Renal cortex interstitium (tissue), 15 donors: ENCODE measurements around the gene SLC18A2. TPM values are rescaled to one million over a fixed set of nuclear protein-coding genes. Genes with fewer than 3 reads are reported as not detected.

ENCODE experiments used
- DNase-seq, 11 donors: peaks; one replicate each; pipeline ENCODE4 v3.0.0-alpha.2; 2013; ENCODE audit warnings: low read depth in 9 of 11, low spot score in 4 of 11; ENCODE audit errors: extremely low read depth in 1 of 11
- long read RNA-seq, 16 experiments: transcript quantifications; one replicate each; lab custom pipeline, GENCODE V29; 2026
- polyA plus RNA-seq, 3 donors: library from polyadenylated mRNA; unstranded; fragments of 120-200 nt; gene quantifications; one replicate each; pipeline ENCODE4 v1.2.1, GENCODE V29; 2013; ENCODE audit not compliant: insufficient read length in 3 of 3

Gene SLC18A2
- polyA plus RNA-seq: 1 to 10 TPM in 2 of 3 donors, under 1 TPM in 1; 0.62 to 1.1 (median 1.1) TPM
- long read RNA-seq, donor 1, partial matches to known transcripts: 10 of 21 reads
- long read RNA-seq, donor 1, other reads (novel, unspliced or antisense): 11 of 21 reads
- long read RNA-seq, donor 2, partial matches to known transcripts: 9 of 21 reads
- long read RNA-seq, donor 2, other reads (novel, unspliced or antisense): 12 of 21 reads
- long read RNA-seq, donor 3: 0 reads
- long read RNA-seq, donor 4: 0 reads
- long read RNA-seq, donor 5: 0 reads
- long read RNA-seq, donor 6: 0 reads
- long read RNA-seq, donor 7: 0 reads
- long read RNA-seq, donor 8: 0 reads
- long read RNA-seq, donor 9, partial matches to known transcripts: 15 of 23 reads
- long read RNA-seq, donor 9, other reads (novel, unspliced or antisense): 7 of 23 reads
- long read RNA-seq, donor 10, partial matches to known transcripts: 16 of 23 reads
- long read RNA-seq, donor 10, other reads (novel, unspliced or antisense): 7 of 23 reads
- long read RNA-seq, donor 11, partial matches to known transcripts: 14 of 24 reads
- long read RNA-seq, donor 11, other reads (novel, unspliced or antisense): 9 of 24 reads
- long read RNA-seq, donor 12, partial matches to known transcripts: 0 of 2 reads
- long read RNA-seq, donor 12, other reads (novel, unspliced or antisense): 0 of 2 reads
- long read RNA-seq, donor 13: 0 reads
- long read RNA-seq, donor 14: 0 reads
- long read RNA-seq, donor 15: 0 reads
- long read RNA-seq, donor 16, partial matches to known transcripts: 53 of 81 reads
- long read RNA-seq, donor 16, other reads (novel, unspliced or antisense): 28 of 81 reads

DNA sequence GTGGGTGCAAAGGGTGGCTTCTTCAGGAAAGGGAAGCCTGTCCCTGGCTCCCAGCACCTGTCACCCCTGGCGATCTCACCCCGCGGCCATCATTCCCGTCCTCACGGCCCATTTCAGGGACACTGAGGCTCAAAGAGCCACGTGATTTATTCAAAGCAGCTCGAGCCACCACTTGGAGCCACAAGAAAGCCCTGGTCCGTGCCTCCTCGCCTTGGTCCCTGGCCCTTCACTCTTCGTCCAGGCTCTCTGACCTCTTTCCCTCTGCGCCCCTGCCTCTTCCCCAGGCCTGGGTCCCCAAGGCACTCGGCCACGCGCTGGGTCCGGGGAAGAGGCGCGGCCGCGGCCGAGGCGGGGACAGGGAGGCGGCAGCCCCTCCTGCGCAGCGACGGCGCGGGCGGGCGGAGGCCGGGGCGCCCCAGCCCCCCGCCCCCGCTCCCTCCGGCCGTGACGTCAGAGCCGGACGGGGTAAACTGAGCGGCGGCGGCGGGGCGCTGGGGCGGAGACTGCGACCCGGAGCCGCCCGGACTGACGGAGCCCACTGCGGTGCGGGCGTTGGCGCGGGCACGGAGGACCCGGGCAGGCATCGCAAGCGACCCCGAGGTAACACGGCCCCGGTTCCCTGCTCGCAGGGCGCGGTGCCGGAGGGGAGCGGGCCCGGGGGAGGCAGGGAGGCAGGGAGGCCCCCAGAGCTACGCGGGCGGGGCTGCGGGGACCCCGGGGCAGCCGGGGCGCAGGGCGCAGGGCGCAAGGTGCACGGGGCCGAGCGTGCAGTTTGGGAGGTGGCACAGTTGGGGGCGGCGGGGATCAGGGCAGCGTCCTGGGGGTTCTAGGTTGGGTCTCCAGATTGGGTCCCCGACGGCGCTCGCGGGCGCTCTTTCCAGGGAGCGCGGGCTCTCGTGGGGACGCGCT, at the start of gene SLC18A2:
Gene SLC18A2, plus strand, starts transcription at position 494 of the 909 bp plus-strand sequence. CDS start 580 bp downstream, outside the sequence.
- DNase-seq: no peak

DNA sequence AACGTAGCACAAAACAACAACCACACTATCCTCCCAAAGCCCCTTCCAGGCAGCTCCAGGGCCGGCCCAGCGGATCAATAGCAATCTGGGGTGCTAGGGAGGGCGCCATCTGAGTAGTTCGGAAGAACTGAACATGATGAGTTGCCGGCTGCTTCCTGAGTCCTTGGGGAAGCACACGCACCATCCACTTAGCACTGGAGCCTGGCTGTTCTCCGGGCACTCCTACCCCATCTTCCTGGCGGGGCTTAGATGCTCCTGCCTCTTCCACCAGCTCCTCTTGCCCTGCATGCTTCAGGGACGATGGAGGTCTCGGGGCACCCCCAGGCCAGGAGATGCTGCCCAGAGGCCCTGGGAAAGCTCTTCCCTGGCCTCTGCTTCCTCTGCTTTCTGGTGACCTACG, 43.7 kb upstream of the SLC18A2 start, which contains the start of gene KCNK18:
Gene KCNK18, plus strand, starts transcription at position 301 of the 400 bp plus-strand sequence. Its CDS starts 0 bp downstream, at position 301.
- DNase-seq: no peak

DNA sequence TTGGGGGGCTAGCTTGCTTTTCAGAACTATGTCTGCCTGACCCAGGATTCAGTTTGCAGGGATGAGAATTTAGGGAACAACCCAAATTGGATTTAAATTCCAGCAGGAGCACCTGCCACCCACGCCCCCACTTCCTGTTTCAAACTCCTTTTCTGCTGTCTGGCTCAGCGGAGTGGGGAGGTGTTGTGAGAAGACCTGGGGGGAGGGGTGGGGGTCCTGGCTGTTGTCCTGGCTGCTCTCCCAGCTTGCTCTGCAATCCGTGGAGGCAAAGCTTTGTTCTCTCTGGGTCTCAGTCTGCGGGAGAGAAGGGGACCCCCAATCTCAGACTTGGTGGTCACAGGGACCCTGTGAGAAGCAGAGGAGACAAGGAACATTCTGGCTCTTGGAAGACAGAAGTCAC, 42.8 kb upstream of the SLC18A2 start:
- no peak for DNase-seq

DNA sequence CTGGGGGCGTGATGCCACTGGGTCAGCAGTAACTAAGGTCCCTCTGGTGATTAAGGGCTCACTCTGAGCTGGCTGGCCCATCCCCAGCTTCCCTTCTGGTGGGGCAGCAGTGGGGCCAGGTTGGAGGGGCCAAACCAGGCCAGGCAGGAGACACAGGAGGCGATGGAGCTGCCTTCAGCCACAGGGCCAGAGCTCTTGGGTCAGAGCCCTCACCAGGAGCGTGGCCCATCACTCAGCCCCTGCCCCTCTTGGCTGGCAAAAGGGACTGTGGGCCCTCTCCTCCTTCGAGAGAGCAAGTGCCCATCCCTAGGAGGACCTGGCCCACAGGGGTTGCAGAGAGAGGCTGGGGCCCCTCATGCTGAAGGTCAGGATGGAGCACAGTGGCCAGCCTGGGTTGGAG, 39.1 kb upstream of the SLC18A2 start:
- no peak for DNase-seq

DNA sequence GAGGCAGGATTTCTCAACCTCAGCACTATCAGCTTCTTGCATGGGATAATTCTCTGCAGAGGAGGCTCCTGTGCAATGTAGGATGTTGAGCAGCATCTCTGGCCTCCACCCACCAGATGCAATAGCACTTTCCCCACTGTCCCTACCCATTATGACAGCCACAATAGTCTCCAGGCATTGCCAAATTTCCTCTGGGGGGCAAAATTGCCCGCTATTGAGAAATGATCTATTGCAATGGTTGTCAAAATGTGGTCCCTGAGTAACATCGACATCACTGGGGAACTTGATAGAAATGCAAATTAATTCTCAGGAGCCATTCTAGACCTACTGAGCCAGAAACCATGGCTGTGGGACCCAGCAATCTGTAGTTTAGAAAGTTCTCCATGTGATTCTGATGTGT, 36.6 kb upstream of the SLC18A2 start:
- DNase-seq: no peak

DNA sequence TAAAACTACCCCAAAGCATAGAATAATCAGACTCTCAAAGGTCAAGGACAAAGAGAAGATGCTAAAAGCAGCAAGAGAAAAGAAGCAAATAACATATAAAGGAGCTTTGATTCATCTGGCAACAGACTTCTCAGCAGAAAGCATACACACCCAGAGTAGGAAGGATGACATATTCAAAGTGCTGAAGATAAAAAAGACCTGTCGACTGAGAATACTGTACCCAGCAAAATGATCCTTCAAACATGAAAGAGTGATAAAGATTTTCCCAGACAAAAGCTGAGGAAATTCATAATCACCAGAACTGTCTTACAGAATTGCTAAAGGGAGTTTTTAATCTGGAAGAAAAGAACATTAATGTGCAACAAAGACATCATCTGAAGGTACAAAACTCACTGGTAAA, 28.7 kb upstream of the SLC18A2 start:
- no peak for DNase-seq

DNA sequence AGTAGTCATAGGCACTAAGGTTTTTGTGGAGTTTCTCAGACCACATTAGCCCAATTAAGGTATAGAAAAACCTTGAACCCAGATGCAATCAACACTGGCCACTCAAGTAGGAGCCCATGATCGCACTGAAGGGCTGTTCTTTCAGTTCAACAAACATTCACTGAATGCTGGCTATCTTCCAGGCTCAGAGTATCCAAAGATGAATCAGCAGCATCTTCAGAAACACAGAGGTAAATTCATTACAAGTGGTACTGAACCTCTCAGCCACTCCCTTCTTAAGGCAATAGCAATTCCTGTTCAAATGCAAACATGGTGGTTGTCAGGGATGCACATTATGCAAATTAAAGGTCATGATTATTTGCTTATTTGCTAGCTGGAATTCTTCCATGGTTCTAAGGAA, 26.5 kb upstream of the SLC18A2 start:
- no peak for DNase-seq

DNA sequence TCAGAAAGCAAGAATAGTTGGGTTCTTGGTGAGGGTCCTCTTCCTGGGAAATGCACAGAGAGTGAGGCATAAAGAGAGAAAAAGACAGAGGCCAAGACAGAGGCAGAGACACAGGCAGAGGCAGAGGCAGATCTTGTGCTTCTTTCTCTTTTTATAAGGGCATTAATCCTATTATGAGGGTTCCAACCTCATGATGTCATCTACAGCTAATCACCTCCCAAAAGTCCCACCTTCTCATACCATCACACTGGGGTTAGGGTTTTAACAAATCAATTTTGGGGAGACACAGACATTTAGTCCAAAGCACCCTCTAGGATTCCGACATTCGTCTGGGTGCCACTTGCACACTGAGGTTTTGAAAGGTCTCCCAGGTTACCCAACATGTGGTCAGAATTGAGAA, 25.8 kb upstream of the SLC18A2 start:
- no peak for DNase-seq

DNA sequence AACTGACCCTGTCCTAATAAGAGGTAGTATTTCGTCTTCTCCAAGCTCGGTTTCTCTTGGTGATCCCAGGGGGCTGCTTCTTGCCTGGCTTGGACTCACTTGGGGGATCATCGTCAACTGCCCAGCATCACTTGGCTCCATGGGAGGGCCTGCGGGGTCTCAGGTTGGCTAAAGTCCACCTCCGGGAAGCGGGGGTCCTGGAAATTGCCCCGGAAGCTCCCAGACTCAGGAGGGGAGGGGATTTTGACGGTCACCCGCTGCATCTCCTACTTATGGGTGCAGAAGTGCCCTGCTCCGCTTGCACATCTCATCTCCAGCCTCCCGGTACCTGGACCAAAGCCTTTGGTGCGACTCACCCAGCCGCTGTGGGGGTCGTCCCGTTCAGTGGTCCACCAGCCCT, 24.9 kb upstream of the SLC18A2 start:
- no peak for DNase-seq

DNA sequence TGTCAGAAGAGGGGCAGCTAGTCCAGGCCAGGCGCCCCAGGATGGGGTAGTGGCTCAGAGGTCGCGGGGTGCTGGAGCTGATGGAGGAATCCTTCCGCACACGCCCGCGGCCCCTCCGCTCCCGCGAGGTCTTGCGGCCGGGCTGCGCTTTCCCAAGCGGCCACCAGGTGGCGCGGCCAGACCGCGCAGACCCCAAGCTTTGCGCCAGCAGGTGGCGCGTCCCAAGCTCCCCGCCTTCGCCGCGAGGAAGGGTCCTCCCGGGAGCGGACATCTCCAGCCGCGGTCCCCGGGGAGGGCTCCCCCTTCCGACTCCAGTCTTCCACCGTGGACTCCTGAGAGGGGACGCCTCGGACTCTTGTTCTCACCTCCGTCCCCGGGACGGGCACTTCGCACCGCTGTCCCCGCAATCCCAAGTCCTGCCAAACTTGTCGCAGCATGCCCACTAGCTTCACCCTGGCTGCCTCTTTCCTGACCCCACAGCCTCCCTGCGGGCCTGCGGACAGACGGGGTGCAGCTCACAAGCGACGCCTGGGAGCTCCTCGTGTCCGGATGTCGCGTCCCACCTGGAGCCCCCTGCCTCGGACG, 24.2 kb upstream of the SLC18A2 start:
- DNase-seq: peak; percentile 52 to 78 (median 66)

DNA sequence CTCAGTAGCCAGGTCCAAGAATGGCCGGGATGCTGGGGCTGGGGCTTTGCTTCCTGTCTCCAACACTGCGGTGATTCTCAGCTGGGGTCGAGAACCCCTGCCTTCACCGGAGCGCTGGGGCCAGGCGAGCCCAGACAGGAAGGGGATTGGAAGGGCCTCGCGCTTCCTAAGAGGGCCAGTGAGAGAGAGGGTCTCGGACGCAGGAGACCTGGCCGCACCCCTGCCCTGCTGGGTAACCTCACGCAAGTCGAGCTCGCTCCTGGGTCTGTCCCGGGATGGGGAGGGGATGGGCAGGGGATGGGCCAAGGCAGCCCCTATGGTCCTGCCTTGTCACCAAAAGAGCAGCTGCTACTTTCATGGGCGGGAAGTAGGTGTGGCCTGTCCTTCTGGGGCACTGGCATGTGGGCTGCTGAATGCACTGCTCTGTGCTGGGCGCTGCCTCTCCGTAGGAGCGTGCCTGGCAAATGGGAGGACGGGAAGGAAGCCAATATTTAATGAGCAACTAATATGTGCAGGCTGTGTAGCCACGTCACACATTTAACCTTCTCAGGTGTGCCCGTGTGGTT, 23.6 kb upstream of the SLC18A2 start:
- no peak for DNase-seq

DNA sequence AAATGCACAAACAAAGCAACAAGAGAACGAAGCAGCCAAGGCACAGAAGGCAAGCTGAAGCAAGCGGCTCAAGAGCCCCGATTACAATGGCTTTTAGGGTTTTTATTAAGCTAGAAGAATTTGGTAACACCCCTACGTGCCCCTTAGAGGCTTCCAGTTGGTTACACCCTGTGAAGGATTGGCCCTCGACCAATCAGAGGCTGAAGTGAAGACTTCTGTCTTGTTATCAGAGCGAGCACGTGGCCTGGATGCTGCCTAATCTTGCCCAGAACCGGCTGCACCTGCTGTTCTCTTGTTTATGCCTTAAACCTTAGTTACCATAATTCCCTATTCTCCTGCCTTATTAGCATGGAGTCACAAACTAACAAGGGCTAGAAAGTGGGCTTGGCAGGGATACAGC, 22.3 kb upstream of the SLC18A2 start:
- no peak for DNase-seq

DNA sequence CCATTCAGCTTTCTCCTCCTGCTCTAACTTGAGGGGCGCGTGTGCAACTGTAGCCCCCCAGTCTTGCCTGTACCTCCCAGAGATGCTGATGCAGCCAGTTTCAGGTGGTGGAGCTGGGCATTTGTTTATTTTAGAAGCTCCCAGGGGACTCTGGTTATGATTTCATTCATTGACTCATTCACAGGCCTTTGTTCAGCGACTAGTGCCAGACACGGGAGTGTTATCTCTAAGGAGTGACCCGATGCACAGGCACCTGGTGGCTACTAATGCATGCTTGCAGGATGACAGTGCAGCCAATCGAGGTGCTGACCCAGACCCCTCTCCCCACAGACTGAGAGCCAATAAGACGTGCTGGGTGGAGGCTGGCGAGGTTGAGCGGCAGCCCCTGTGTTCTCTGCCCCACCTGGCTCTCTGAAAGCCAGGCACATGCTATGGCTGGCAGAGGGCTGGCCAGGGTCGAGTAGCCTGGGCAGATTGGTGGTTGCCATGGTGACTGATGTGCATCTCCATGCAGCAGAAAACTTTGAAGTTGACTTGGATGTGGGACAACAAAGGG, 19.7 kb upstream of the SLC18A2 start:
- no peak for DNase-seq

DNA sequence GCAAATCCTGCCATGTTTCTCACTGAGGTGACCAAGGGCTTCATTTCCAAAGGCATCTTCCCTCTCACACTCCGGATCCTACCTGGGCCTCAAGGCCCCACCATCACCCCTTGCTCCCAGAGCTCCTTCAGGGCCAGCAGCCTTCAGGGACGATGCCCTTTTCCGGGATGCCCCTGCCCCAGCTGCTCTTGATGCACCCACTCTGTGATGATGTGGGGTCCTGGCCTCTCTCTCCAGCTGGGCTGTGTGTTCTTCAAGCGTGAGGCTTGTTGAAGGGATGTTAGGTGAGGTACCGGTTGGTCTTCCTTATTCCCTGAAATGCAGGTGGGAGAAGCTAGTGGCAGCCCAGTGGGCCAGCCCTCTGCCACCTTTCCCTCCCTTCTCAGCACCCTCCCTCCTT, 18.4 kb upstream of the SLC18A2 start:
- DNase-seq: no peak

DNA sequence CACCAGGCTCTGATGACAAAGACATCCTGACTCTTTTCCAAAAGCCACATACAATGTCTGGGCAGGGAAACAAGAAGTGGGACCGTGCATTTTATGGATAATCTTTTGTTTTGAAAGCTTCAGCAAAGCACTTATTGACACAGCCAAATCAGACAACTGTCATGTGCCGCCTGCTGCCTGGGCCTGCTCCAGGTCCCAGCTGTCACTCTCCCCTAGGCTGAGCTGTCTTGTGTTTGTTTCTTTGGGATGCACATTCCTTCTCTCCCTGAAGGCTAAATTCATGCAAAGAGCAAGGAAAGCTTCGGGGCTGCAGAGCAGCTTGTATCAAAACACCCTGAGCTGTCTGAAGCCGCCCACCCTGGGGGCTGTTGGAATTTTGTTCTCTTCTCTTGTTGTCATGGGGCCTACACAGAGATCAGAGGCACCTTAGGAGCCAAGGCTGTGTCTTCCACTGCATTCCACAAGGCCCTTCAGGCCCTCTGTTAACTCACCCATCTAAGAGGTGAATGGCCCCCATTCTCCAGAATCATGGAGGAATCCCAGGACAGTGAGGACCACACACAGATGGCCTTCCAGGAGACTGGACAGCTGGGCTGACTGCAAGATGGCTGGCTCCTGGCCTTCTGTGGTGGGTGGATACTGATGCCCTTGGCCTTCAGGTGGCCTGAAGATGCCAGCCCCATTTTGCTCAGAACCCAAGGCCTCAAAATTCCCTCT, 17.8 kb upstream of the SLC18A2 start:
- no peak for DNase-seq

DNA sequence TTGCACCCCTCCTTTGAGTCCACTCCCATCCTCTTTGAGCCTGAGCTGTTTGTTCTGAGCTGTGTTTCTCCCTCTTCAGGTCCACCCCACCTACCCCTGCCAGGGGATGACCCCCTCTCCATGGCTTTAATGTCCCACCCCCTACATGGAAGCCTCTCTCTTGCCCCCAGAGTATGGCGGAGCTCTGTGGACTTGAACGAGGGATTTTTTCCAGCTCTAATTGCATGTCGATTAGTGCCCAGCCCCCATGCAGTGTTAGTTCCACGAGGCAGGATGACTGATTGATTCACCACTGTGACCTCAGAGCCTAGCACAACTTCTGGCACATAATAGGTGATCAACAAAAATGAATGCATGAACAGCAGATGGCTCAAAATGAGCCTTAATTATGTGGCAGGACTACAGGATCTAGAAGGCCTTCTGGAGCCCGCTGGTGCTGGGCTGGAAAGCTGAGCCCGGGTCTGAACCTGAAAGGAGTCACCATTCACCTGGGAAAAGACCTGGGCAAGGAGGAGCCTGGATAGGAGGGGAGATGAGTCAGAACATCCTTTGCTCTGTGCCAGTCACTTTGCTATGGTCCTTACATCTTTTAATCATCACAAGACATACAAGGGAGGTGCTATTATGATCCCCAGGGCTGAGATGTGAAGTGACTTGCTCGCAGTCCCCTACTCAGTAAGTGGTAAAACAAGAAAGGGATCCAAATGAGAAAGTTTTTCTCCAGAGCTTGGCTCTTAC, 17.1 kb upstream of the SLC18A2 start:
- no peak for DNase-seq

DNA sequence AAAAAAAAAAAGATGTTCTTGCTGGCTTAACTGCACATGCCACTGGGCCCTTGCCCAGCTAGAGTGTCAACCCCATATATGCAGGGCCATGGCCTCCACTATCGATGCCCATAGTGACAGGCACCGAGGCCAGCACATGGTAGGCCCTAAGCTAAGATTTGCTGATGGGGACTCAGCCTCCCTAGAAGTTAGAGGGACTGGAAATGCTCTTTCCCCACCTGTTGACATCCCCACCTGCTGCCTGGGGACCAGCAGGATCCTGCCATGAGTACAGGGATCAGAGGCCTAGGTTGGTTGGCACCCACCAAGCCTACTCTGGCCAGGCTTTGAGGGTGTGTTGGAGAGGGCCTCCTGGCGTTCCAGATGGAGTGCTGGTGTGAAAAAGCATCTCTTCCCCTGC, 16.0 kb upstream of the SLC18A2 start:
- DNase-seq: no peak
